Kasumi-1 (cell line): ENCODE measurements around the gene VAT1L.

Experiments
- DNase-seq, 2 experiments: peaks; one replicate each; lab custom pipeline; 2025; lab: John Stamatoyannopoulos, UW

VAT1L gene

GRCh38 chr16:77834635-77835540 lies 46.5 kb downstream of the VAT1L start:
- no peak for DNase-seq

GRCh38 chr16:77836801-77837200 lies 48.4 kb downstream of the VAT1L start:
- no peak for DNase-seq

DNA sequence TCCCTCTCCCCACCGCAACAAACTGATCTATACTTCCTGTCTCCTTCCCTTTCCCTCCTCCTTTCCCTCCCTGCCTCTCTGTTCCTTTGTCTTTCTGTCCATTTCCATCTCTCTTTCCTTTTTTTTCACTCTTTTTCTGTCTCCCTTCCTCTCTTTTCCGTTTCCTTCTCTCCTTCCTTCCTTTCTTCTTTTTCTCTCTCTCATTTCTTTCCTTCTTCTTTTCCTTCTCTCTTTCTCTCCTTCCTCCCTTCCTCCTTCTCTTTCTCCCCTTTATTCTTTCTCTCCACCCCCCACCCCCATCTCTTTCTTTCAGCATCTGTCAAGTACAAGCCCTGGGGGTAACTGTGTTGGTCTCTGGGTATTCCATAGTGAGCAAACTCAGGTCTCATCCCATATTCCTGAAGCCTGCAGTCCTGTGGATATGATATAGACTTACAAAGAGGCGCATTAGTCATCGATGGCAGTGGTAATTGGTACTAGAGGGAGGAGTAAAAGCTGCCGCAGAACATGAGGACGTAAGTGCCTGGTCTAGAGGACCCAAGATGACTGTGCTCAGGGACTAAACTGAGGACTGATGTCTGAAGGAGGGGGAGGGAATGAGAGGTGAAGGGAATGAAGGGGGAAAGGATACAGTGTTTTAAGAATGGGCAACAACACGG lies 50.4 kb downstream of the VAT1L start:
- DNase-seq, result no peak

GRCh38 chr16:77840093-77840492 lies 51.7 kb downstream of the VAT1L start:
- no peak for DNase-seq

- DNase-seq, result no peak
Measured at GRCh38 chr16:77840673-77841501, 52.5 kb downstream of the VAT1L start.

GRCh38 chr16:77841502-77841763 lies 53.1 kb downstream of the VAT1L start:
- no peak for DNase-seq

DNA sequence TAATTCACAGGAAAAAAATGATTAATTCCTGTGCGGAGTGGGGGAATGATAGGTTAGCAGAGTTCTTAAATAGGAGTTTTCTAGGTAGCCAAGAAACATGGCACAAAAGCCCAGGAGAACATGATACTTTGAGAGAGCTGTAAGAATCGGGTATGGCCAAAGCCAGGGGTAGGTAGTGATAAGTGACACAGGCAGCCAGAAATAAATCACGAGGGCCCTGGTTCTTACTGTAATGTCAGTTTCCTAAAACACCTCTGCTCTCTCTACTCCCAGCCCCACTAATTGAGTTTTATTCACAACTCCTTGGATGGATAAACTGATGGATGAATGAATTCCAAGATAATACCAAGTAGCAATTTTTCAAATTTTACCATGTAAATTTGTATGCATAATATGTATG lies 54.1 kb downstream of the VAT1L start:
- no peak for DNase-seq

- DNase-seq, result no peak
Measured at GRCh38 chr16:77843405-77843804, 55.0 kb downstream of the VAT1L start.

DNA sequence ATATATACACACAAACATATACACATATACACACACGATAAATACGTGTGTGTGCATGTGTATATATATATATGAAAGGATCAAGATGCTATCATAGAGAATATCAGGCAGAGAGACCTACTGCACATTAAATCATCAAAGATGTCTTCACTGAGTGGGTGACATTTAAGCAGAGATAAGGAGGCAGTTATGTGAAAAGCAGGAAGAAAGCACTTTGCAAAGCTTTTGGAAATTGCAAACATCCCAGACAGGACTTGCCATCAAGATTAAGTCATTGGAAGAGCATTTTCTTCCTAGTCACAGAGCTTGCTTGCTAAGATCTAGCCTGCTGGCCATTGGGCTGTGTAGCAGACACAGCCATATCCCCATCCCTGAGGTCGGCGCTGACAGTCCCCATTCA lies 56.4 kb downstream of the VAT1L start:
- DNase-seq, result no peak

- no peak for DNase-seq
Measured at GRCh38 chr16:77849646-77850258, 61.4 kb downstream of the VAT1L start.

DNA sequence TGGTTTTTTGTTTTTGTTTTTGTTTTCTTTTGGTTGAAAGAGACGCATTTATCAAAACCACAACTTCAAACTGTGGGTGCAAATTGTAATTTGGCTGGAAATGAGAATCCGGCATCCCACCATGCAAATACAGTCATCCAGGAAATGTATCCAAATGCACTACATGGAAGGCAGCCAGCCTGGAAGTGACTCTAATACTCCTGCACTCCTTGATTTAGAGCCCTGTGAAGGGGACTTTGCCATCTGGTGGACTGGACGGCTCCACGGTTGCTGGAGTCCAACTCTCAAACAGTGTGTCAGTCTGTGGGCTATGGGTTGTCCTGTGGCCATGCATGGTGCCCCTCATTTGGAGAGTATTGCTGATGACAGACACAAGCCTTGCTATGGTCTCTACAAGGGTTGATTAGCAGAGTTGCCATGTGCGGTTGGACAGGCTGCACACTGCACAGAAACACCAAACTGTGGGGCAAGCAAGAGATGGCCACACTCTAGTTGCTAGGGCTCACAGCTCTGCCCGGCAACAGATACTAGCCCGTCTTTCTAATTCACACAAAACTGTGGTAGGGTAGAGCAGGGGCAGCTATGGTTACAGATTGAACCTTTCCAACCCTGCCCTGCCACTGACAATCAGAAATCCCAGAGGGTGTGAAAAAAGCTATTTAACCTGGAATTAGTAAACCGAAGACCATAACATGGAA lies 62.4 kb downstream of the VAT1L start:
- no peak for DNase-seq

GRCh38 chr16:77853161-77853560 lies 64.8 kb downstream of the VAT1L start:
- no peak for DNase-seq

DNA sequence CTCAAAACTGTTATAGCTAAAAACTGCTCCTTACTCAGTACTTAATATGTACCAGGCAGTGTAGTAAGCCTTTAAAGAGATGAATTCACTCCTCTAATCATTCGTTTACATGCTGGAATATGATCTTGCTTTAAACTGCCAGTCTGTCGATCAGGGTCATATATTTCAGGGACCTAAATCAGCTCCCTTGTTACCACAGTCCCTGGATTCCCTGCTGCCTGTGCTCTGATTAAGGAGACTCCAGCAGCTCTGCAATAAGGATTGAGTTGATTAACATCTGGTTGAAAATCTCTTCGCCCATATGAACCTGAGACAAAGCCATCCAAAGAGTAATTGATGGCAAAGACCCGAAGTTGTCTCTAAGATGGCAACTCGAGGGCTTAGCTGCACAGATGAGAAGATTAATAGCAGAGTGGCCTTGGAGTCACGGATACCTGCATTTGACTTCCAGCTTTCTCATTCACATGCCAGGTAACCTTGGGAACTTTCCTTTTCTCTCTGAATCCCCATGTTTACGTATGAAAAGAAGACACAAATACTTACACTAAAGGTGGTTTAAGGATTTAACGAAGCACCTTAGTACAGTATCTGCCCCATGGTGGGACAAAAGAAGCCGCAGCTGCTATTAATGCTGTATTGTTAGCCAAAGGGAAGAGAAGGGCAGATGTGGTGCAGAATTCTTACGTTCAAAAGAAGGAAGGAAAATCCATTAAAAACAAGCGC lies 68.2 kb downstream of the VAT1L start:
- no peak for DNase-seq

DNA sequence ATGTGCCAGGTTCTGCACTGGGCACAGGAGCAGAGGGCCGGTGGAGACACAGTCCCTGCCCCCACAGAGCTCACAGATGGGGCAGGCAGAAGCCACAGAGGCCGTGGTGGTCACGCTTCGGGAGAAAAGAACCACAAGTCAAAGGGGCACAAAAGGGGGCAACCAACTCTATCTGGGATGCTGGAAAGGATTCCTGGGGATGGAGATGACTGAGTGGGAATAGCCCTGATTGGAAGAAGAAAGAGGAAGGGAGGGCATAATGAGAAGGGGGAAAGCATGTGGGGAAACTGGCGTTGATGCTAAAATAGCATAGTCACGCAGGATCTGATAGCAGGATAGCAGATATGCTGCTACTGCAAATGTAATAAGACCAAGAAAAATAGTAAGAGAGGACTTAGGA lies 69.7 kb downstream of the VAT1L start:
- no peak for DNase-seq

DNA sequence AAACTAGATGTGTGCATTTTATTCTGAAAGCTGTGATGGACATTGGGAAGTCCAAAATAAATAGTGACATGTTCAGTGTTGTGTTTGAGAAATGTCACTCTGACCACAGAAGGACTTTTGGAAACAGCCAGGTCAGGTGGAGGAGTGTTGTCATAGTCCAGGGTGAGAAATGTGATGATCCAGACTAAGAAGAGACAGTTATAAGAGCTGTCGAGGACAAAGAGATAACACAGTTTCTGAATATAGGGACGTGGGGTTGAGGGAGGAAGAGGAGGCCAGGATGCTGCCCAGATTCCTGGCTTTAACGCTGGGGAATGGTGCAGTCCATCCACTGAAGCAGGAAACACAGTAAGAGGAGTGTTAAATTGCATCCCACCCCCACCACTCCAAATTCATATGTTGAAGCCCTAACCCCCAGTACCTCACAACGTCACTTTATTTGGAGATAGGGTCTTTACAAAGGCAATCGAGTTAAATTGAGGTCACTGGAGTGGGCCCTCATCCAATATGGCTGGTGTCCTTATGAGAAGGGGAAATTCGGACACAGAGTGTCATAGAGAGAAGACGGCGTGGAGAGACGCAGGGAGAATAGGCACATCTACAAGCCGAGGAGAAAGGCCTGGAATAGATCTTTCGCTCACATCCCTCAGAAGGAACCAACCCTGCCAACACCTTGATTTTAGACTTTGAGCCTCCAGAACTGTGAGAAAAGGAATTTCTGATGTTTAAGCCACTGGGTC lies 71.3 kb downstream of the VAT1L start:
- no peak for DNase-seq

GRCh38 chr16:77860953-77861352 lies 72.6 kb downstream of the VAT1L start:
- DNase-seq, result no peak

- DNase-seq, result no peak
Measured at GRCh38 chr16:77863250-77863649, 74.9 kb downstream of the VAT1L start.

DNA sequence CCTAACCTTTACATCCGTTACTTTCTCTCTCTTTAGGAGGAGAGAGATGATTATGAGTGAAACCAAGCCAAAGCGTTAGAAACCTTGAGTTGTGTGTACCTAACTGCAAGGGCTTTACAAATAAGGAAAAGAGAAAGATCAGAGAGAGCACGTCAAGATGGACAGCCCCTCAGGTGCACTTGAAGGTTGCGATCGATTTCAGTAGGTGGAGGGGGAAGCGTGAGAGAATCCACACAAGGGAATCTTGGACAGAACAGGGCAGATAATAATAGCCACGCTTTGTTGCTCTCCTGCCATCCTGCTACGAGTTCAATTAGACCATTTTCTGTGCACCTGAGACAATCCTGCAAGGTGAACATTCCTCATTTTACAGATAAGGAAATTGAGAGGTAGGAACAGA lies 78.4 kb downstream of the VAT1L start:
- DNase-seq, result no peak

DNA sequence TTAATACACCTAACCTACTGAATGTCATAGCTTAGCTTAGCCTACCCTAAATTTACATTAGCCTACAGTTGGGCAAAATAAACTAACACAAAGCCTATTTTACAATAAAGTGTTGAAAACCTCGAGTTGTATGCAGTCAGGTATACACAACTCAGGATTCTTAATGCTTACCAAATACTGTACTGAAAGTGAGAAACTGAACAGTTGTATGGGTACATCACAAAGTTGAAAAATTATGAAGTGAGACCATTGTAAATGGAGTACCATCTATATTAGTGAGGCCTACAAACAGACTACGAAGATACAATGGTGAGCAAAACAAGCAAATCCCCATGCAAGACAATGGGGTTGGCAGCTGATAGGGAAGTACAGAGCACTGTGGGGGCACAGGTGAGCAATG lies 79.7 kb downstream of the VAT1L start:
- no peak for DNase-seq

GRCh38 chr16:77868478-77868877 lies 80.1 kb downstream of the VAT1L start:
- peak; percentile 1 to 3 for DNase-seq
